Heart left ventricle (tissue), 16 donors: ENCODE measurements around the gene NTNG2. TPM values are rescaled to one million over a fixed set of nuclear protein-coding genes. Genes with fewer than 3 reads are reported as not detected.
A peak's percentile ranks its signal among the peaks of the same experiment; 100 is the strongest.

Experiments used
- ATAC-seq, 4 donors: fragments of 200-7000 bp; cut with Tn5 transposase; one replicate each; pipeline ENCODE4 v1.9.1; 2020 to 2022; ENCODE audit warnings: moderate library complexity in 4 of 4, mild to moderate bottlenecking in 3 of 4, moderate number of reproducible peaks in 1 of 4
- DNase-seq, 5 donors: peaks; one replicate each; pipeline ENCODE4 v3.0.0-alpha.2; 2020
- H3K27ac ChIP-seq, 12 donors: fragments of 200-600 bp; sonication (generic) in 4 of 12; one replicate each; pipeline versions ENCODE4 v1.5.0 to v1.8.0; 2016 to 2022; ENCODE audit warnings: mild to moderate bottlenecking in 2 of 12
- H3K27me3 ChIP-seq, 9 donors: fragments of 200-600 bp; sonication (generic) in 2 of 9; one replicate each; pipeline versions ENCODE4 v1.5.1 to v1.8.0; 2016 to 2022; ENCODE audit warnings: mild to moderate bottlenecking in 3 of 9
- H3K36me3 ChIP-seq, 9 donors: fragments of 200-600 bp; sonication (generic) in 2 of 9; one replicate each; pipeline versions ENCODE4 v1.5.0 to v1.8.0; 2018 to 2022; ENCODE audit warnings: mild to moderate bottlenecking in 2 of 9
- H3K4me1 ChIP-seq, 12 donors: fragments of 200-600 bp; sonication (generic) in 4 of 12; one replicate each; pipeline versions ENCODE4 v1.5.0 to v1.8.0; 2016 to 2022; ENCODE audit warnings: mild to moderate bottlenecking in 3 of 12
- H3K4me3 ChIP-seq, 12 donors: fragments of 200-600 bp; sonication (generic) in 4 of 12; one replicate each; pipeline versions ENCODE4 v1.5.0 to v1.8.0; 2017 to 2022; ENCODE audit warnings: mild to moderate bottlenecking in 9 of 12, moderate library complexity in 4 of 12
- H3K9me3 ChIP-seq, 12 donors: fragments of 200-600 bp; sonication (generic) in 4 of 12; one replicate each; pipeline versions ENCODE4 v1.5.0 to v1.8.0; 2016 to 2022; ENCODE audit warnings: mild to moderate bottlenecking in 1 of 12
- POLR2A ChIP-seq, 2 donors: fragments of 450-650 bp; IDR thresholded peaks; one replicate each; pipeline ENCODE4 v1.6.1; 2017; ENCODE audit warnings: antibody characterized with exemption in 2 of 2, mild to moderate bottlenecking in 2 of 2, moderate library complexity in 2 of 2
- WGBS, 4 donors: extraction: QIAGEN DNeasy Blood & Tissue Kit in 2 of 4; methylation state at CpG; one replicate each; pipeline versions ENCODE4 v1.1.5 to v1.1.7; 2013 to 2018; 5-methylcytosine and 5-hydroxymethylcytosine counted together
- intact Hi-C, 10 donors: fragments of 100-400 bp; cut with DNase I; formaldehyde crosslinking; loops; one replicate each; pipeline versions ENCODE4 v1.11.1 to v1.14.2; 2022
- polyA plus RNA-seq, 2 donors: library from polyadenylated mRNA; stranded (reverse); fragments of 200-250 nt; gene quantifications; one replicate each; pipeline ENCODE4 v1.2.3, GENCODE V29; 2013
- total RNA-seq, 9 donors: library from RNA; depleted of rRNA in 2 of 9; stranded (reverse); fragments of >200 nt in 2 of 9; fragmentation: NEBNext Ultra II Directional in 3 of 9; extraction: Animal tissue kit (Norgen Biotek cat#: 25700) in 3 of 9; gene quantifications; one replicate each; pipeline versions ENCODE4 v1.1.0 to v1.2.4, GENCODE V29; 2016 to 2023
- TF ChIP-seq, protein P1 (sequence below), 12 donors: fragments of 200-600 bp; sonication (generic) in 4 of 12; IDR thresholded peaks; one replicate each; pipeline versions ENCODE4 v1.5.0 to v1.8.0; 2018 to 2022; ENCODE audit warnings: antibody characterized with exemption in 12 of 12, mild to moderate bottlenecking in 5 of 12
- donor health status: ischemic (EF 13 %, LVEDD 7.1; RV severe dilation, severe dysfunction).
- donor health status: healthy with polysubstance abuse.
- donor health status: DM: no; HTN: yes; CAD: no.
- donor health status: DM: no; HTN: no; CAD: no.
- donor health status: ischemic (EF 25% LVEDD 6.9; RV normal size, moderate dysfunction).
- donor health status: ischemic (EF 25% LVEDD 5.7; RV mildly dilated, moderate dysfunction).
- donor health status: healthy.
- donor health status: DM: yes; HTN: yes; CAD: no.
- donor health status: ischemic (EF 35%, LVEDD 5.7; RV mildly dilated, moderate dysfunction).
- donor health status: nonischemic (EF 11% LVEDD 7.7; RV severe dilation, severe dysfunction).
- donor health status: DM: yes; HTN: yes; CAD: no.
- donor health status: PGD.
- donor health status: ischemic (EF 29% LVEDD 5.4; RV normal size, mild dysfunction).
- donor health status: nonischemic (EF 23%, LVEDD 6.1; RV moderate dilation, normal function).

The NTNG2 gene
- total and polyA plus RNA-seq, 11 donors, result 0.28 to 4.1 (median 2.2) TPM

DNA sequence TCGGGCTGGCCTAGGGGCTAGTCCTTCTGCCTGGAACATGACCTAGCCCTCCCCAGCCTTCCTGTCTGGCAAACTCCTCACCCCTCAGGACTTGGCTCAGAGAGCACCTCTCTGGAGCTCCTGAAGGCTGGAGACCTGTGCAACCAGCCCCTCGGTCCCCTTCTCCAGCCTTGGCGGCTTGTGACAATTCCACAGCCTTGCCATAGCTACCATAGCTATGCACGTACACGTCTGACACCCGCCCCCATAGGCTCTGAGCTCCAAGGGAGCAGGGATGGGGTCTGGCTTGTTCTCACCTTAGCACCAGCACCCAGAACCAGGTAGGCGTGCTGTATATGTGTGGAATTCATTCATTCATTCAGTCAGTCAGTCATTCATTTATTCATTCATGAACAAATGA is 49.7 kb downstream of the NTNG2 start:
- 89 to 94% (median 91%) methylated on average over 7 of the region's 7 CpGs for WGBS, 4 donors
- H3K36me3 ChIP-seq, result no peaks in the 10 kb centered on the region
- no peak for DNase-seq
- TF ChIP-seq POLR2A (IDR thresholded peaks at IDR 0.05), result no peak
- TF ChIP-seq, protein P1, sequence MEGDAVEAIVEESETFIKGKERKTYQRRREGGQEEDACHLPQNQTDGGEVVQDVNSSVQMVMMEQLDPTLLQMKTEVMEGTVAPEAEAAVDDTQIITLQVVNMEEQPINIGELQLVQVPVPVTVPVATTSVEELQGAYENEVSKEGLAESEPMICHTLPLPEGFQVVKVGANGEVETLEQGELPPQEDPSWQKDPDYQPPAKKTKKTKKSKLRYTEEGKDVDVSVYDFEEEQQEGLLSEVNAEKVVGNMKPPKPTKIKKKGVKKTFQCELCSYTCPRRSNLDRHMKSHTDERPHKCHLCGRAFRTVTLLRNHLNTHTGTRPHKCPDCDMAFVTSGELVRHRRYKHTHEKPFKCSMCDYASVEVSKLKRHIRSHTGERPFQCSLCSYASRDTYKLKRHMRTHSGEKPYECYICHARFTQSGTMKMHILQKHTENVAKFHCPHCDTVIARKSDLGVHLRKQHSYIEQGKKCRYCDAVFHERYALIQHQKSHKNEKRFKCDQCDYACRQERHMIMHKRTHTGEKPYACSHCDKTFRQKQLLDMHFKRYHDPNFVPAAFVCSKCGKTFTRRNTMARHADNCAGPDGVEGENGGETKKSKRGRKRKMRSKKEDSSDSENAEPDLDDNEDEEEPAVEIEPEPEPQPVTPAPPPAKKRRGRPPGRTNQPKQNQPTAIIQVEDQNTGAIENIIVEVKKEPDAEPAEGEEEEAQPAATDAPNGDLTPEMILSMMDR (IDR thresholded peaks at IDR 0.05), result no peak
- no peaks in the 10 kb centered on the region for H3K9me3 ChIP-seq
- no peak for ATAC-seq
- intact Hi-C loops, result no loop called here
- H3K27me3 ChIP-seq, result no peaks in the 10 kb centered on the region
- no peak overlapping the region for H3K4me3 ChIP-seq
- H3K27ac ChIP-seq, result no peak overlapping the region
- H3K4me1 ChIP-seq, result peaks cover 0 to 14% (median 10%) of the 10 kb centered on the region in 12 donors

DNA sequence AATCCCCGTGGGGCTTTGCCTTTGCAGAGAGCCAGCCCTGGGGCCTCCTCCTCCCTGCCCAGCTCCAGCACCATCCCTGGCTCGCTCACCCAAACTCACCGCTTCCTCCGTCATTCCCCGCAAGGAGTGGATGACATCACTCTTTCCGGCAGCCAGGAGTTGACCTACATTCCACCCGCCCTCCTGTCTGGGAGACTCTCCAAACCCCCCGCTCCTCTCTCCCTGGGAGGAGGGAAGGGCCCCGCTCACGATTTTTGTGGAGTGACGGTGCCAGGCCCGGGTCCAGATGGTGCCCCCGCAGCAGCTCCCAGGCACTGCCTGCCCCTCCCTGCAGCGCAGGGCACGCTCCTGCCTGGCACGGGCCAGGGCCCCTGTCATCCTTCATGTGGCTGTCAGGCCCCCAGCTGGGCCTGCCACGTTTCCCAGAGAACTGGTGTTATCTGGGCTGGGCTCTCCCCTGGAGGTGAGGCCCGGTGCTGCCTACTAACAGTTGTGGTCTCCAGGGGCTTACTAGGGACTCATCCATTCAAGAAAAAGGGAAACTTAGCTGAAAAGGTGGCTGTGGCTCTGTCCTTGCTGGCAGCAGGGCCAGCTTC is 52.3 kb downstream of the NTNG2 start:
- DNase-seq (peak; percentile 84 to 95 (median 88)), ATAC-seq (peak; percentile 94 to 98 (median 96))
- H3K4me3 ChIP-seq, result no peak overlapping the region
- intact Hi-C loops, result loop anchor here in 2 of 10 donors (1.0 to 2.0 kb wide), 2 partner anchors 31 to 44 kb away; no protein-coding TSS in a partner anchor
- H3K4me1 ChIP-seq, result peaks cover 0 to 24% (median 11%) of the 10 kb centered on the region in 12 donors
- H3K27me3 ChIP-seq, result no peaks in the 10 kb centered on the region
- no peaks in the 10 kb centered on the region for H3K36me3 ChIP-seq
- peak overlapping the region in 11 of 12 donors; percentile 58 to 85 (median 75) for H3K27ac ChIP-seq
- TF ChIP-seq, protein P1 (IDR thresholded peaks at IDR 0.05), result peak in 7 of 12 donors; percentile 5 to 33 (median 27)
- TF ChIP-seq POLR2A (IDR thresholded peaks at IDR 0.05), result no peak
- no peaks in the 10 kb centered on the region for H3K9me3 ChIP-seq
- 4 to 29% (median 8%) methylated on average over 15 to 18 of the region's 18 CpGs for WGBS, 4 donors

DNA sequence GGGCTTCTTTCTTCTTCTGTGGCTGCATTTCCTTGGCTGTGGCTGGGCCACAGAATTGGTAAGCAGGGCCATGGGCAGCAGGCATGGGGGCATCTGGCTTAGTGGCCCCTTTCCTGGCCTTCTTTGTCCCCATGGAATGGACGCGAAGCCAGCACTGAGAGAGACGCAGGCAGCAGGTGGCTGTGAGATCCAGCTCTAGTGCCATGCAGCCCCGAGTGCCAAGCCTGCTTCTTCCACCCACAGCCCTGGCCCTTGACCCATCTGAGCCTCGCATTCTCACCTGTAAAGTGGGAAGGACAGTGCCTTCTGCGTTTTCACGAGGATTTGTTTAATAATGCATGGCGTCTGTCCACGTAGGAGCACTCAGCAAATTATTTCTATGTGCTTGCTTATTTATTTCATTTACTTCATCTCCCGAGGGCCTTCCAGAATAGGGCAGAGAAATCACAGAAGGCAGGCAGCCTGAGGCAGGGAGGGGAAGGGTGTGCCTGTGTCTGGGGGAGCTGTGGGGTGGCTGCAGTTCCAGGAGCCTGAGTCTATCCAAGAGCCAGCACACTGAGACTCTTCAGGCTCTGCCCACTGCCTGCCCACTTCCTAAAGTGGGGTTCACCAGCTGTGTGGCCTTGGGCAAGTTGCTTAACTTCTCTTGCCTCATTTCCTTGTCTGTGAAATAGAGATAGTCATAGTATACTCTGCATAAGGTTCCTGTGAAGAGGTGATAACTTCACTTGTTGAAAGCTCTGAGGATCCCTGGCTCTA is 55.2 kb downstream of the NTNG2 start:
- TF ChIP-seq, protein P1 (IDR thresholded peaks at IDR 0.05), result no peak
- TF ChIP-seq POLR2A (IDR thresholded peaks at IDR 0.05), result no peak
- Histone ChIP-seq H3K27ac (no peak overlapping the region), H3K4me1 (peaks cover 0 to 24% (median 11%) of the 10 kb centered on the region in 12 donors), H3K9me3 (no peaks in the 10 kb centered on the region), H3K27me3 (no peaks in the 10 kb centered on the region), H3K36me3 (no peaks in the 10 kb centered on the region), H3K4me3 (no peak overlapping the region)
- ATAC-seq (peak in 1 of 4 donors; percentile 3), DNase-seq (no peak)
- intact Hi-C loops, result no loop called here
- 80 to 84% (median 82%) methylated on average over 10 of the region's 10 CpGs for WGBS, 4 donors

DNA sequence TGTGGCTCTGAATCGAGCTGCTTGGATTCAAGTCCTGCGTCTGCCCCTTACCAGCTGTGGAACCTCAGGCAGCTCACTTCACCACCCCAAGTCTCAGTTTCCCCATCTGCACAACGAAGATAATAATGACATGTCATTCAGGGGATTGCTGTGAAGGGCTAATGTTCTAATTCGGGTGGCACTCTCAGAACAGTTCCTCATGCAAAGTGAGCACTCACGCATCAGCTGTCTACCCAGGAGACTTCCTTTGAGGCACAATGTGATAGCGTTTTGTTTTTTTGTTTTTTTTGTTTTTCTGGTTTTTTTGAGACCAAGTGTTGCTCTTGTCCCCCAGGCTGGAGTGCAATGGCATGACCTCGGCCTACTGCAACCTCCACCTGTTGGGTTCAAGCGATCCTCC is 56.4 kb downstream of the NTNG2 start:
- TF ChIP-seq, protein P1 (IDR thresholded peaks at IDR 0.05), result no peak
- TF ChIP-seq POLR2A (IDR thresholded peaks at IDR 0.05), result no peak
- no peak for DNase-seq
- intact Hi-C loops, result no loop called here
- no peak overlapping the region for H3K4me3 ChIP-seq
- H3K36me3 ChIP-seq, result no peaks in the 10 kb centered on the region
- H3K27ac ChIP-seq, result no peak overlapping the region
- peaks cover 0 to 27% (median 11%) of the 10 kb centered on the region in 12 donors for H3K4me1 ChIP-seq
- no peaks in the 10 kb centered on the region for H3K27me3 ChIP-seq
- H3K9me3 ChIP-seq, result no peaks in the 10 kb centered on the region
- no peak for ATAC-seq
- 81 to 85% (median 84%) methylated on average over 8 of the region's 8 CpGs for WGBS, 4 donors
